Thoracic aorta (tissue), 2 donors: ENCODE results near the gene GDPD3. TPM values are rescaled to one million over a fixed set of nuclear protein-coding genes. Genes with fewer than 3 reads are reported as not detected.

Experiments used
- ATAC-seq: fragments of 150-250 bp; one replicate; pipeline ENCODE4 v1.8.0; 2017; ENCODE audit warnings: low read depth; ENCODE audit not compliant: insufficient number of reproducible peaks, low FRiP score
- DNase-seq: peaks from one replicate; pipeline ENCODE4 v3.0.0-alpha.2; 2020; ENCODE audit warnings: low spot score
- H3K27ac ChIP-seq, 2 donors: fragments of 200-600 bp; sonication (generic); 1 replicate in 1 of 2; 2 replicates in 1 of 2; pipeline ENCODE4 v1.5.1; 2016; ENCODE audit warnings: mild to moderate bottlenecking in 2 of 2, moderate library complexity in 2 of 2
- H3K27me3 ChIP-seq: fragments of 200-600 bp; sonication (generic); replicated peaks from 2 replicates; pipeline ENCODE4 v1.6.0; 2016; ENCODE audit warnings: mild to moderate bottlenecking; ENCODE audit not compliant: insufficient read depth
- H3K36me3 ChIP-seq: fragments of 200-600 bp; sonication (generic); one replicate; pipeline ENCODE4 v1.5.1; 2016
- H3K4me1 ChIP-seq, 2 donors: fragments of 200-600 bp; sonication (generic); 1 replicate in 1 of 2; 2 replicates in 1 of 2; pipeline versions ENCODE4 v1.5.1 to v1.6.0; 2016; ENCODE audit warnings: low read depth in 2 of 2, mild to moderate bottlenecking in 1 of 2; ENCODE audit not compliant: control insufficient read depth in 1 of 2
- H3K4me3 ChIP-seq: fragments of 200-600 bp; sonication (generic); 2 replicates; pipeline ENCODE4 v1.5.1; 2016; ENCODE audit warnings: mild to moderate bottlenecking
- H3K9me3 ChIP-seq: fragments of 200-600 bp; sonication (generic); 2 replicates; pipeline ENCODE4 v1.5.1; 2016
- CTCF ChIP-seq: fragments of 200-600 bp; sonication (generic); IDR thresholded peaks from one replicate; pipeline ENCODE4 v1.5.1; 2019; ENCODE audit warnings: antibody characterized with exemption
- total RNA-seq, 2 donors: library from RNA; depleted of rRNA; stranded (reverse); fragments of >200 nt; gene quantifications; one replicate each; pipeline versions ENCODE4 v1.1.0 to v1.2.3, GENCODE V29; 2016

Gene GDPD3
- total RNA-seq, 2 donors from 2014 or later: 4.6 to 6.0 TPM

GRCh38 chr16:30075503-30076275, 37.6 kb downstream of the GDPD3 start, which contains the start of gene PPP4C:
Gene PPP4C, plus strand, starts transcription at chr16:30075994. Its CDS starts 384 bp downstream, at chr16:30076378.
- no peaks in the 10 kb centered on the region for H3K9me3 ChIP-seq
- peak within 1 kb of the TSS; percentile 93 for H3K4me3 ChIP-seq
- peaks cover 12 to 31% of the 10 kb centered on the region in 2 donors for H3K4me1 ChIP-seq
- H3K27me3 ChIP-seq: no peaks in the 10 kb centered on the region
- no peak for TF ChIP-seq CTCF
- ATAC-seq (peak; percentile 76), DNase-seq (peak; percentile 60)
- H3K36me3 ChIP-seq: peaks cover 24% of the 10 kb centered on the region
- H3K27ac ChIP-seq: peak within 1 kb of the TSS; percentile 90 to 92

DNA sequence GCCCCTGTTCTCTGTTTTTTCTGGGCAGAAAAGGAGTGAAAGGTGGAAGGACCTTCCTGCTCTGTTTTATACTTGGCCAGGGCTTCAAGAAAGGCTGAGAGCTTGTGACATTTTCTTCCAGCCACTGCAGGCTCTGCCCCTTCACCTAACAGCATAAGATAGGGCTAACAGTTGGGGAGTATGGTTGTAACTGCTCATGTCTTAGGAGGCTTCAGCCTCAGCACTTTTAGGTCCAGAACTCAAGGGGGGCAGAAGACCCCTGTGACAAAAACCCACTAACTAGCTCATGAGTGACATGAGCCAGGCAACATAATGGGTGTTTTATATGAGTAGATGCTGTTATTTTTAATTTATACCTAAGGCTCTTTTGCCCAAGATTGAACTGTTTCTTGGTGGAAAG, 42.8 kb downstream of the GDPD3 start:
- DNase-seq (no peak), ATAC-seq (no peak)
- Histone ChIP-seq H3K4me1 (peaks cover 27 to 51% of the 10 kb centered on the region in 2 donors), H3K9me3 (no peaks in the 10 kb centered on the region), H3K4me3 (no peak overlapping the region), H3K36me3 (peaks cover 53% of the 10 kb centered on the region), H3K27me3 (no peaks in the 10 kb centered on the region), H3K27ac (no peak overlapping the region)
- TF ChIP-seq CTCF: no peak

DNA sequence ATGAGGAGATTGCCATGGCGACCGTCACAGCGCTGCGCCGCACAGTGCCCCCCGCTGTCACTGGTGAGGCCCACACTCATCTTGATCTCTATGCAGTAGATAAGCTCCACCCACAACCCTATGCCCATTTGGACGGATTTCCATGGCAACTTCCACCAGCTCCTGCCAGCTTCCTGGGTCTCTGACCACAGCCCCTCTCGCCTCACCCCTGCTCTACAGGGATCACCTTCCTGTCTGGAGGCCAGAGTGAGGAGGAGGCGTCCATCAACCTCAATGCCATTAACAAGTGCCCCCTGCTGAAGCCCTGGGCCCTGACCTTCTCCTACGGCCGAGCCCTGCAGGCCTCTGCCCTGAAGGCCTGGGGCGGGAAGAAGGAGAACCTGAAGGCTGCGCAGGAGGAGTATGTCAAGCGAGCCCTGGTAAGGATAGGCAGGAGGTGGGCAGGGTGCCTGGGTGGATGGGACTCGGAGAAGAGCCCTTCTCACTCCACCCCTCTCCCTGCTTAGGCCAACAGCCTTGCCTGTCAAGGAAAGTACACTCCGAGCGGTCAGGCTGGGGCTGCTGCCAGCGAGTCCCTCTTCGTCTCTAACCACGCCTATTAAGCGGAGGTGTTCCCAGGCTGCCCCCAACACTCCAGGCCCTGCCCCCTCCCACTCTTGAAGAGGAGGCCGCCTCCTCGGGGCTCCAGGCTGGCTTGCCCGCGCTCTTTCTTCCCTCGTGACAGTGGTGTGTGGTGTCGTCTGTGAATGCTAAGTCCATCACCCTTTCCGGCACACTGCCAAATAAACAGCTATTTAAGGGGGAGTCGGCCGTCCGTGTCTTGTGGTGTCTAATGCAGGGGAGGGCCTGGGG, 43.5 kb downstream of the GDPD3 start:
- H3K4me3 ChIP-seq: no peak overlapping the region
- no peak for ATAC-seq

GRCh38 chr16:30068750-30069610, 44.4 kb downstream of the GDPD3 start:
- Histone ChIP-seq H3K27ac (peak overlapping the region; percentile 20 to 44), H3K4me1 (peaks cover 23 to 43% of the 10 kb centered on the region in 2 donors), H3K27me3 (no peaks in the 10 kb centered on the region), H3K9me3 (no peaks in the 10 kb centered on the region), H3K36me3 (peaks cover 53% of the 10 kb centered on the region), H3K4me3 (no peak overlapping the region)
- no peak for DNase-seq
- ATAC-seq: no peak
- peak; percentile 34 for TF ChIP-seq CTCF

More for the DNA sequence above, 43.5 kb downstream of the GDPD3 start:
- Histone ChIP-seq H3K27me3 (no peaks in the 10 kb centered on the region), H3K9me3 (no peaks in the 10 kb centered on the region), H3K36me3 (peaks cover 53% of the 10 kb centered on the region), H3K27ac (no peak overlapping the region), H3K4me1 (peaks cover 23 to 45% of the 10 kb centered on the region in 2 donors)
- no peak for TF ChIP-seq CTCF
- DNase-seq: no peak
